GM18511 (cell line): ENCODE measurements around the gene PSMD8.
"Not testable (repeated sequence)": the region's sequence is repeated elsewhere in the genome, so short reads cannot be mapped to it uniquely, and the experiment has no call there.

Experiments used
- ATAC-seq: cut with Tn5 transposase; IDR thresholded peaks from one replicate; pipeline ENCODE4 v1.9.1; 2021; ENCODE audit warnings: mild to moderate bottlenecking, moderate library complexity; ENCODE audit not compliant: unreplicated experiment

PSMD8 gene

DNA sequence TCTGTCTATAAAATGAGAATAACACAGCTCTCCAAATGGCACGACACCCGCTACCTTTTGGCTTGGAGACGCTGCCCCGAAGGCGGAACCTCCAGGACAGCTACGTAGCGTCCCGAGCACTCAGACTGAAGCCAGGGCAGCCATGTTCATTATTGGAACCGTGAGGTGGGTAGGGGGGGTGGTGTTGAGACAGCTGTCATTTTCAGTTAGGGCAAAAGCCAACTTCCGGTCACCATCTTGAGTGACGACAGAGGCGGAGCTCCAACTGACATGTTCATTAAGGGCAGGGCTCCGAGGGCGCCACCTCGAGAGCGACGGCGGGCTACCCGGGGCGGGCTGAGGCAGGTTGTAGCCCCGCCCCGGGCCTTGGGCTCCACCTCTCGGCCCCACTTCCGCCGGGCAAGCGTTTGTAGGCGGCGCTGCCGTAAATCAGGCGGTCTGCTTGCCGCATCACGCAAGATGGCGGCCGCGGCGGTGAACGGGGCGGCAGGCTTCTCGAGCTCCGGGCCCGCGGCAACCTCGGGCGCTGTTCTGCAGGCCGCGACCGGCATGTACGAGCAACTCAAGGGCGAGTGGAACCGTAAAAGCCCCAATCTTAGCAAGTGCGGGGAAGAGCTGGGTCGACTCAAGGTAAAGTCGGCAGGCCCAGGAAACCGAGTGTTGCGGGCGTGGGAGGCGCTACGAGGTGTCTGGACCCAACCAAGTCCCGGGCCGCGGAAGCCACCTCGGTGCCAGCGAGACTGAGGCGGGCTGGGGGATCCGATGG lies at the start of gene PSMD8:
TSS of gene PSMD8 (plus strand) at position 240 of the 766 bp plus-strand sequence. CDS start at position 271, 31 bp downstream.
- ATAC-seq: peak; percentile 94

DNA sequence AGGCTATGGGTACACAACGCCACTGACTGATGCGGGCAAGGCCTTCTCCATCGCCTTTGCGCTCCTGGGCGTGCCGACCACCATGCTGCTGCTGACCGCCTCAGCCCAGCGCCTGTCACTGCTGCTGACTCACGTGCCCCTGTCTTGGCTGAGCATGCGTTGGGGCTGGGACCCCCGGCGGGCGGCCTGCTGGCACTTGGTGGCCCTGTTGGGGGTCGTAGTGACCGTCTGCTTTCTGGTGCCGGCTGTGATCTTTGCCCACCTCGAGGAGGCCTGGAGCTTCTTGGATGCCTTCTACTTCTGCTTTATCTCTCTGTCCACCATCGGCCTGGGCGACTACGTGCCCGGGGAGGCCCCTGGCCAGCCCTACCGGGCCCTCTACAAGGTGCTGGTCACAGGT lies 47.8 kb upstream of the PSMD8 start:
- ATAC-seq: no peak

GRCh38 chr19:38329651-38330050 lies 44.7 kb upstream of the PSMD8 start:
- ATAC-seq: no peak

GRCh38 chr19:38331728-38332127 lies 42.6 kb upstream of the PSMD8 start:
- no peak for ATAC-seq

DNA sequence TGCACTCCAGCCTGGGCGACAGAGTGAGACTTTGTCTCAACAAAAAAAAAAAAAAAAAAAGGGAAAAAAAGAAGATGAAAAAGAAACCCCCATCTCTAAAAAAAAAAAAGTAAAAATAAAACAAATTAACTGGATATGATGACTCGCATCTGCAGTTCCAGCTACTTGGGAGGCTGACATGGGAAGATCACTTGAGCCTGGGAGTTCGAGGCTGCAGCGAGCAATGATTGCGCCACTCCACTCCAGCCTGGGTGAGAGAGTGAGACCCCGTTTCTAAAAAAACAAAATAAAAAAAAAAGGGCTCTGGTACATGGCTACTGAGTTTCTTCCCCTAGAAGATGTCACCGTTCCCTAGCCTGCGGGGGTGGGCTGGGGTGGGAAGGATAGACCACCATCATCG lies 41.1 kb upstream of the PSMD8 start:
- no peak for ATAC-seq

DNA sequence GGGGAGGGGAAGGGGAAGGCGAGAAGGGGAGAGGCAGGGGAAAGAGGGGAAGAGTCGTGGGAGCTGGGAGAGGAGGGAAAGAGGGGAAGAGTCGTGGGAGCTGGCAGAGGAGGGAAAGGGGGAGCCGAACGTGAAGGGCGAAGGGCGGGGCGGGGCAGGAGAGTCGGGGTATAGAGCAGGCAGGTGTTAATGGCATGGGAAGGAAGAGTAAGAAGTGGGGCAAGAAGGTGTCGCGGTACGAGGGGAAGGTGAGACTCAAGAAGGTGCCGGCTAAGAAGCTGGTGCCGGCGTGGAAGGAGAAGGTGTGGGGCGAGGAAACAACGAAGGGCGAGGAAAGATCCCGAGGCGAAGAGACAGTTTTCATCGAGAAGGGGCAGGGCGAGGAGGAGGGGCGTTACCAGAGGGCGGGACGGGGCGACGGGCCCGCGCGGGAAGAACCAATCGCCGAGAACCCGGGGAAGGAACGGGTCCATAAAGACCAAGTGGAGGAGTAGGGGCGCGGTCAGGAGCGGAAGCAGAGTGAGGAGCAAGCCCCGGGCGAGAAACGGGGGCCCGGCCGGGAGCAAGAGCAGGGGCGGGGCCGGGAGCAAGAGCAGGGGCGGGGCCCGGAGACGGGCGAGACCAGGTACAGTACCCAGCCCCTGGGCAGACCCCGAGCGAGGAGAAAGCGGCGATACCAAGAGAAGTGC lies 38.3 kb upstream of the PSMD8 start:
- peak; percentile 74 for ATAC-seq

DNA sequence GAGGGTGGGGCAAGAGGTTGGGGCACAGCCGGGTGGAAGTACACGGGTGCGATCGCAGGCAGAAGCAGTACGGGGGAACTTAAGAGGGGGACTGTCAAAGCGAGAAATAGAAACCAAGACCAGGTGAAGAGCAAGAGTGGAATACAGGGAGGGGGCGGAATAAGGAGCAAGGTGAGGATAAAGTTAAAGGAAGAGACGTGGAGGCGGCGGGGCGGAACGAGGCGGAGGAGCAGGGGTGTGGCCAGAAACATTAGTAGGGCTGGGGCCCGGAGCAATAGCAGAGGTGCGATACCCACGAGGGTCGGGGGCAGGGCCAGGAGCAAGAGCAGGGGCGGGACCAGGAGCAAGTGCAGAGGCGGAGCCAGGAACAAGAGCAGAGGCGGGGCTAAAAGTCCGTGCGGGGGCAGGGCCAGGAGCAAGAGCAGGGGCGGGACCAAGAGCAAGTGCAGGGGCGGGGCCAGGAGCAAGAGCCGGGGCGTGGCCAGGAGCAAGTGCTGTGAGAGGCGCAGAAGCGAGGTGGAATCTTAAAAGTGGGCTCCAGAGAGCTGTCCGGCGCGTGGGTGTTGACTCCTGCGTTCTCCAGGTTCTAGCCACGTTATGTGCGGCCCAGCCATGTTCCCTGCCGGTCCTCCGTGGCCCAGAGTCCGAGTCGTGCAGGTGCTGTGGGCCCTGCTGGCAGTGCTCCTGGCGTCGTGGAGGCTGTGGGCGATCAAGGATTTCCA lies 37.6 kb upstream of the PSMD8 start:
- peak; percentile 54 for ATAC-seq

GRCh38 chr19:38337360-38337653 lies 37.1 kb upstream of the PSMD8 start:
- no peak for ATAC-seq

GRCh38 chr19:38339011-38339410 lies 35.4 kb upstream of the PSMD8 start:
- not testable (repeated sequence) for ATAC-seq

DNA sequence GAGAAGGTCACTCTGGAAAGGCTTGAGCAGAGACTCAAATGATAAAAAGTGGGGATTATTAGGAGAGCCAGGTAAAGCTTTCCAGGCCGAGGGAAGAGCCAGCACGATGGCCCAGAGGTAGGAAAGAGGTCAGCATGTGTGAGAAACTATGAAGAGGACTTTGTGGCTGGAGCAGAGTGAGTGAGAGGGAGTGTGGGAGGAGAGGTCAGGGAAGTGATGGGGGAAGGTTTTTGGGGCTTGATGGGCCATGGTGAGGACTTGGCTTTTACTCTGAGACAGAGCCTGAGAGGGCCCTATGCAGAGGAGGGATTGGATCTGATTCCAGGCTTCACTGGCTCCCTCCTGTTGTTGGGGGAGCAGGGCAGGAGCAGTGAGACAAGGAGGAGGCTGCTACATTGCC lies 33.4 kb upstream of the PSMD8 start:
- ATAC-seq: no peak

DNA sequence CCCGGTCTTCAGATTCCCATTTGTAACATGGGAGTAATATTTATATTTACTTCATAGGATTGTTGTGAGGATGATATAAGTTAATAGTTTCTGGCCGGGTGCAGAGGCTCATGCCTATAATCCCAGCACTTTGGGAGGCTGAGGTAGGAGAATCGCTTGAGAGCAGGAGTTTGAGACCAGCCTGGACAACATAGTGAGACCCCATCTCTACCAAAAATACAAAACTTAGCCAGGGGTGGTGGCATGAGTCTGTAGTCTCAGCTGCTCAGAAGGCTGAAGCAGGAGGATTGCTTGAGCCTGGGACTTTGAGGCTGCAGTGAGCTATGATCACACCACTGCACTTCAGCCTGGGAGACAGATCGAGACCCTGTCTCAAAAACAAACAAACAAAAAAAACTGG lies 27.5 kb upstream of the PSMD8 start:
- no peak for ATAC-seq

- ATAC-seq: no peak
Measured at GRCh38 chr19:38350883-38351282, 23.5 kb upstream of the PSMD8 start.

- ATAC-seq: no peak
Measured at GRCh38 chr19:38351865-38352395, 22.4 kb upstream of the PSMD8 start.

DNA sequence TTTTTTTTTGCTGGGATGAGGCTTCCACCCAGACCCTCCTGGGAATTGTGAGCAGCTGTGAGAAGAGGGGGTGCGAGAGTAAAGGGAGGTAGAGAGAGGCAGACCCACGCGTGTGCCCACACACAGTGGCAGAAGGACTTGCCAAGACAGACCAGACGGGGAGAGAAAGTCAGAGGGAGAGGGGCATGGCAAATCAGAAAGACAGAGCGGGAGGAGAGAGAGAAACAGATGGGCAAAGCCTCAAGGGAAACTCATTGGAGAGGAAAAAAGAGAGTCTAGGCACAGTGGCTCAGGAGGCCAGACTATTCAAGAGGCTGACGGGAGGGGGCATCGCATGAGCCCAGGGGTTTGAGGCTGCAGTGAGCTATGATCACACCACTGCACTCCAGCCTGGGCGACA lies 21.8 kb upstream of the PSMD8 start:
- no peak for ATAC-seq

GRCh38 chr19:38355728-38356725 lies 18.3 kb upstream of the PSMD8 start:
- ATAC-seq: no peak

DNA sequence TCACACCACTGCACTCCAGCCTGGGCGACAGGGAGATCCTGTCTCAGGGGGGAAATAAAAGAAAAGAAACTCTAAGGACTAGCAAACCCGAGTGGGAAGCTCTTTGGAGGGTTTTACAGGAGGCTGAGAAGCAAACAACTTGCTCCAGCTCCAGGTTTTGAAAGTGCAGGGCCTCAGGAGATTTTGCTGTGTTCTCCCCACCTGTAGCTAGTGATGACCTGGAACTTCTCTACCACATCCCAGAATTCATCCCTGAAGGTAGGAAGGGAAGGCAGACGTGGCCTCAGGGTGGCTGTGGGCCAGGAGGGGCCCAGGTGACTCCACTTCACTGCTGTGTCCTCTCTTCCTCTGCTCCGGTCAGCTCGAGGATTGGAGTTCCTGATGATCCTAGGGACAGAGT lies 16.3 kb upstream of the PSMD8 start:
- ATAC-seq: no peak

- no peak for ATAC-seq
Measured at GRCh38 chr19:38359242-38360021, 14.9 kb upstream of the PSMD8 start.

DNA sequence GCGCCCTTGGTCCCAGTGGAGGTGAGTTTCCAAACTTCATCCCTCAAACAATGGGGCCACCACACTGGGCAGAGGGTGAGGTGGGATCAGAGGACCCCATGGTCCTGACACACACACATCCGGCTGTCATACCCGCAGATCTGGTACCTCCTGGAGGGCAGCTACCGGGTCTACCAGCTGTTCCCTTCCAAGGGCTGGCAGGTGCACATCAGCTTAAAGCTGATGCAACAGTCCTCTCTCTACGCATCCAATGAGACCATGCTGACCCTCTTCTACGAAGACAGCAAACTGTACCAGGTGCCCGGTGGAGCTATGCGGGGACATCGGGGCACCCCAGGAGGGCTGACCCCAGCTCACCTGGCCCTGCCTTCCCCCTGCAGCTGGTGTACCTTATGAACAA lies 14.0 kb upstream of the PSMD8 start:
- ATAC-seq: no peak

DNA sequence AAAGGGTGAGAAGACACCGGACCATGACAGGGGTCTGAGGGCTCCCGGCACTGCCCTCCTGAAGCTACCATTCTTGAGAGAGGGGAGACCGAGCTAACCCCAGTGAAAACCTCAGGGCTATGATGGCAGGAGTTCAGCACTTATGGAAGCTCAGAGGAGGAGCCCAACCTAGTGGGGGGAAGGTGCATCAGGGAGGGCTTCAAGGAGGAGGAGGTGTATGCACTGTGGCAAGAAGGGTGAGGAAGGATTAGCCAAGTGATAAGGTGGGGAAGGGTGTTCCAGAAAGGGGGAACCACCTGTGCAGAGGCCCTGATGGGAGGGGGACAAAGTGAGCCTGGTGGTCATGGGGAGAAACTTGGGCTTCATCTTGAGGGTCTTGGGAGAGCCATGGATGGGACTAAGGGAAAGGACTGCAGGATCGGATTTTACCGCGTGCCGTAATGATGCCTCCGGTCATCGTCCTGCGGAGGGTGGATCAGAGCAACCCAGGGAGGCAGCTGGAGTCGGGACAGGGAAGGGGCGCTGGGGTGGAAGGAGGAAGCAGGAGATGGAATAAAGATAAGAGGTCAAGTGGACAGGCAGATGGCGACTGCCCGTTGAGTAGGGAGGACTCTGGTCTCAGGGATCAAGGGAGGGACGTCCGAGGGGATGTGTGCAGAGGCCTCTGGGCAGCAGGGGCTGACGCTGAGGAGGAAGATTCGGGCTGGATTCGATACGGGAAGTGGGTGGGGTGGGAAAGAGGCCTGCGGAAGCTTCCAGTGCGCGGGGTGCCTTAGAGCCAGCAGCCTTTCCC lies 13.3 kb upstream of the PSMD8 start:
- ATAC-seq: no peak
